DOHH2 (cell line): ENCODE measurements around the gene CCDC158.

Source experiments
- EZH2phosphoT487 ChIP-seq: fragments of 200-600 bp; sonication (generic); IDR thresholded peaks from 2 replicates; pipeline ENCODE4 v1.6.1; 2017; ENCODE audit warnings: borderline replicate concordance, mild to moderate bottlenecking, antibody characterized with exemption, low read length, moderate library complexity, mixed read lengths
- TF ChIP-seq, protein P1 (sequence below): fragments of 200-600 bp; sonication (generic); IDR thresholded peaks from one replicate; pipeline ENCODE4 v1.5.1; 2014; ENCODE audit warnings: antibody characterized with exemption, mild to moderate bottlenecking, low read depth, low read length; ENCODE audit not compliant: poor library complexity, severe bottlenecking

- TF ChIP-seq, protein P1, sequence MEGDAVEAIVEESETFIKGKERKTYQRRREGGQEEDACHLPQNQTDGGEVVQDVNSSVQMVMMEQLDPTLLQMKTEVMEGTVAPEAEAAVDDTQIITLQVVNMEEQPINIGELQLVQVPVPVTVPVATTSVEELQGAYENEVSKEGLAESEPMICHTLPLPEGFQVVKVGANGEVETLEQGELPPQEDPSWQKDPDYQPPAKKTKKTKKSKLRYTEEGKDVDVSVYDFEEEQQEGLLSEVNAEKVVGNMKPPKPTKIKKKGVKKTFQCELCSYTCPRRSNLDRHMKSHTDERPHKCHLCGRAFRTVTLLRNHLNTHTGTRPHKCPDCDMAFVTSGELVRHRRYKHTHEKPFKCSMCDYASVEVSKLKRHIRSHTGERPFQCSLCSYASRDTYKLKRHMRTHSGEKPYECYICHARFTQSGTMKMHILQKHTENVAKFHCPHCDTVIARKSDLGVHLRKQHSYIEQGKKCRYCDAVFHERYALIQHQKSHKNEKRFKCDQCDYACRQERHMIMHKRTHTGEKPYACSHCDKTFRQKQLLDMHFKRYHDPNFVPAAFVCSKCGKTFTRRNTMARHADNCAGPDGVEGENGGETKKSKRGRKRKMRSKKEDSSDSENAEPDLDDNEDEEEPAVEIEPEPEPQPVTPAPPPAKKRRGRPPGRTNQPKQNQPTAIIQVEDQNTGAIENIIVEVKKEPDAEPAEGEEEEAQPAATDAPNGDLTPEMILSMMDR = no peak
- TF ChIP-seq EZH2phosphoT487 = no peak
These were observed 28.4 kb upstream of the CCDC158 start for GRCh38 chr4:76449362-76449767.
